Activated T-cell treated with anti-CD3 and anti-CD28 coated beads, Interleukin-2, amount 50 U/mL, for 4 hours (primary cell): ENCODE data around the gene HOXD11. TPM values are rescaled to one million over a fixed set of nuclear protein-coding genes. Genes with fewer than 3 reads are reported as not detected.

Experiments used
- ATAC-seq, 2 donors: fragments of 200-7000 bp; cut with Tn5 transposase; one replicate each; pipeline ENCODE4 v1.10.0; 2021
- DNase-seq: peaks from one replicate; pipeline ENCODE4 v3.0.0-alpha.2; 2020
- H3K27me3 Mint-ChIP-seq: one replicate; pipeline ENCODE4 v1.8.0; 2021; ENCODE audit warnings: low read depth, mixed read lengths
- H3K36me3 Mint-ChIP-seq: one replicate; pipeline ENCODE4 v1.8.0; 2022; ENCODE audit warnings: mixed read lengths; ENCODE audit not compliant: insufficient read depth
- H3K4me1 Mint-ChIP-seq: one replicate; pipeline ENCODE4 v1.8.0; 2021; ENCODE audit warnings: low read depth, mixed read lengths
- H3K4me3 Mint-ChIP-seq: one replicate; pipeline ENCODE4 v1.8.0; 2021; ENCODE audit warnings: mild to moderate bottlenecking, moderate library complexity, mixed read lengths
- H3K9me3 Mint-ChIP-seq: one replicate; pipeline ENCODE4 v1.8.0; 2021; ENCODE audit warnings: mixed read lengths
- total RNA-seq, 3 donors: library from RNA; stranded (reverse); gene quantifications; one replicate each; pipeline ENCODE4 v1.2.1, GENCODE V29; 2021

The HOXD11 gene
- total RNA-seq, 3 donors from 2014 or later: not detected

DNA sequence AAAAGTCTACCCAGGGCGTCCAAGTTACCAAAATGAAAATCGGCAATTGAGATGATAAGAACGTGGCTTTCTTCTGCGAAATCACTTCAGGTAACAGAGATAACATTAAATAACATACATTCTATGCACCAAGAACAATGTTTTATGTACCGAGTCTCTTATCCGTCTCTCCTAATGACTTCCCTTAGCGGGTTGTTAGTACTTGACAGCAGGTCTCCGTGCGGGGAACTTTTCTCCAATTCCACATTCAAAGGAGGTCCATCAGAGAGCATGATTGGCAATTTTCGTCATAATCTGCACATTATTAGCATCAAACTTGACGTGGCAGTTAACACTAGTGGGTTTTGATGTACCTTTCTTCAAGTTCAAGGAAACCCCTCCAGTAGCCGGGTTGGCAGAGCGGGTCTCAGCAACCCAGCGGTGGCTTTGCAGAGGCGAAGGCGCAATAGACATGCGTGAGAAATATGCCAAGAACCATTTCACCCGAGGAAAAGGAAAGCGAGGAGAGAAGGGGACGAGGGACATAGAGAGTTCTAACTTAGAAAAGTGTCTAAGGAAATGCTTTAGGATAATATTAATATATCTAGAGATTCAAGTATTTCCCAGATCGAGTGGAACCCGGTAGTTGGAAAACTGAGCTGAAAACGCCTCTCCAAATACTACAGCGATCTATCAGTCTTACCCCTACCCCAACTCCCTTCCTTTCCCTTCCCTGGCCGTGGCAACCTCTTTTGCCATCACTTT lies 28.4 kb upstream of the HOXD11 start:
- peak overlapping the region; percentile 8 for H3K4me3 Mint-ChIP-seq
- H3K36me3 Mint-ChIP-seq: no peaks in the 10 kb centered on the region
- DNase-seq (no peak), ATAC-seq (no peak)
- peaks cover 7% of the 10 kb centered on the region for H3K4me1 Mint-ChIP-seq
- H3K27me3 Mint-ChIP-seq: peaks cover 79% of the 10 kb centered on the region
- peaks cover 23% of the 10 kb centered on the region for H3K9me3 Mint-ChIP-seq

DNA sequence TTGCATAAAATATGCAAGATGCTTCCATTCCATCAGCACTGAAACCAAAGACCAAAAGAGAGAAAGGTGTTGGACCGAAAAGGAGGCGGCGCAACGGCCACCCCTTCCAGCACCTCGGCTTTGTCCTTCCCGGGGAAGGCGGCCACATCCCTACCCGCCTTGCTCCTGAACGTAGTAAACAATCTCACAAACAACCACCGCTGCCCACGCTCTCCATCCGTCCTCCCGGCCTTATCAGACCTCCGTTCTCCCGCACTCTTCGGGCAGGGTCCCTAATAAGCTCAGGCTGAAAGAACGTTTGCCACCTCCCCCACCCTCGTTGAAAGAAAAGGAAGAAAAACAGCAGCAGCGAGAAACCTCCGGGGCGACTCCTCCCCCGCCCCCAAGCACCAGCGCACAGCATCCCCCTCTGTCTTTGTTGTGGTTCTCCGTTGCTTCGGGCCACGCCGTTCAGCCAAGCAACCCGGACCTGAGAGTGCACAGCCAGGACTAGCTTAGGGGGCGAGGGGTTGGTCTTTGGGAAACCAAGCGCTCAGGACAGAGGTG lies 27.7 kb upstream of the HOXD11 start:
- Mint-ChIP-seq H3K27me3 (peaks cover 81% of the 10 kb centered on the region), H3K36me3 (no peaks in the 10 kb centered on the region), H3K4me1 (peaks cover 7% of the 10 kb centered on the region), H3K9me3 (peaks cover 26% of the 10 kb centered on the region), H3K4me3 (peak overlapping the region; percentile 8)
- no peak for ATAC-seq
- no peak for DNase-seq

DNA sequence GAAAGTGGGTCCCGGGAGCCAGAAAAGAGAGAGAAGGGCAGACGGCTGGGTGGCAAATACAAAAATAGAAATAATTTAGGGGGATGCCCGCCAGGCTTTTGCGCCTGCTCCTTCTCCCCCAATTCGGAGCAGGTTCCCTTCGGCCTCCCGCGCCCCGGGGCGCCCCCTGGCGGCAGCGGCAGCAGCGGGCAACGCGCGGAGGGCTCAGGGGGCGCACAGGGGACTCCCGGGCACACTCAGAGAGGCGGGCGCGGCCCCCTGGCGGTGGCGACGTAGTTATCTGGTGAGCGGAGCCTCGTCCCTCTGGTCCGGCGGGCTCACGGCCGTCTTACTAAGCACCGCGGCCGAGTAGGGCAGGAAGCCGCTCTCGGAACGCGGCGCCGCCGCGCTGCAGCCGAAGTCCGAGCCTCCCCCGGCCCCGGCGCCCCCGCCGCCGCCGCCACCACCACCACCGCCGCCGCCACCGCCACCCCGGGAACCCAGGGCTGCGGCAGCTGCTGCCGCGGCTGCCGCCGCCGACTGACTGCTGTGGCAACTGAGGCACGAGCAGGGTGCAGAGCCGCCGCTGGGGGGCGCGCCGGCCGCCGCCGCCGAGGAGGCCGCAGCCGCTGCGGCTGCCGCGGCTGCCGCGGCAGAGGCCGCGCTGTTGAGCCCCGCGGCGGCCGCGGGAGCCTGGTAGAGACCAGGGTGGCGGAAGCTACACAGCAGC lies 27.1 kb upstream of the HOXD11 start:
- H3K27me3 Mint-ChIP-seq: peaks cover 81% of the 10 kb centered on the region
- H3K9me3 Mint-ChIP-seq: peaks cover 26% of the 10 kb centered on the region
- no peak for DNase-seq

DNA sequence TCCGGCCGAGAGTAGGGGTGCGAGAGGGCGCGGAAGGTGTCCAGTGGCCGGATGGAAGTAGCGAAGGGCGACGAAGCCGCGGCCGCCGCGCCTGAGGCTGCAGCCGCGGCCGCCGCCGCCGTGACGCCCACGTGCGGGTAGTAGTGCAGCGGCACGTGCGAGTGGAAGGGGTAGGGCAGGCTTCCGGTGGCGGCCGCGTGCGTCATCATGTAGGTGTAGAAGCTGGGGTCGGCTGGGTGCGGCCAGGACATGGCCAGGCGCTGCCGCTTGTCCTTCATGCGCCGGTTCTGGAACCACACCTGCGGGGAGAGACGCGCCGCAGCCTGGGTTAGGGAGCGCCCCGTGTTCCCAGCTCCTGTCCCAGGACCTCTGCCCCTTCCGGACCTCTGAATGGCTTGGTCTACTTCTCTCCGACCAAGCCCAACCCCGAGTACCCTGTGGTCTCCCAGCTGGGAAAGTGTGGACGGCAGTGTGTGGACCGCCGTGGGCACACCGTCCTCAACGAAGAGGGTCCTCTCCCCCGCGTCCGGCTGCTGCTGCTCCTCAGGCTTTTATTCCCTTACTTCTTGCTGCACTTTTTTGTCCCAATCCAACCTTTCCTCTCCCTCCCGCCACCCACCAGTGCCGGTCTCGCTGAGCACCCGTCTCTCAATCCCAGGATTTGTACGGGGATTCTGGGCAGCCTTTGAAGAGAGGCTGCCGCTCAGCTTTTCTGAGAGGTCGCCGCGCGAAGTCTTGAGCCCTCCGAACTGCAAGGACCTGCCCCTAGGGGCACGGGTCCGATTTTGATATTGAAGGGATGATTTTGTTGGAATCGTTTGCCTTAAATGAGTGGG lies 26.3 kb upstream of the HOXD11 start:
- H3K9me3 Mint-ChIP-seq: peaks cover 22% of the 10 kb centered on the region

More for the DNA sequence above, 27.1 kb upstream of the HOXD11 start:
- H3K4me3 Mint-ChIP-seq: no peak overlapping the region
- H3K4me1 Mint-ChIP-seq: peaks cover 7% of the 10 kb centered on the region
- no peaks in the 10 kb centered on the region for H3K36me3 Mint-ChIP-seq
- peak in 1 of 2 donors; percentile 18 for ATAC-seq

DNA sequence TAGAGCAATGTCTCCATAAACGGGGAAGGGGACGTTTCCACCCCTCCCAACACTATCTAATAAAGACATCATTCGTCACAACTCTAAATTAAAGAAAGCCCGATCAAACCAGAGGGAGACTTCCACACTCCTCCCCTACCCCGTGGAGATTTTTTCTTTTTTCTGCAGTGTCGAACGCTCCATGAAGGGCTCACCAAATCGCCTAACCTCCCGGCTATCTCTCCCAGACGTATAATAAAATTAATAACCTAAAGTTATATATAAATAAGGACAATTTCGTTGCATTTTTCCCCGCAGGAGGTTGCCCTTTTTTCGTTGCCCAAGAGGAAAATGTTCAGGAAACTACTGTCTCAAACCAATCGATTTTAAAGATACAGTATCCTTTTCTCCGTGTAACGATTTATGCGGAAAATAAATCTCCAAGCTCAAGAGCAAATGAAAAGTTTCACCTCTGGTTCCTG lies 25.7 kb upstream of the HOXD11 start:
- Mint-ChIP-seq H3K9me3 (peaks cover 17% of the 10 kb centered on the region), H3K27me3 (peaks cover 80% of the 10 kb centered on the region), H3K4me1 (peaks cover 7% of the 10 kb centered on the region), H3K36me3 (no peaks in the 10 kb centered on the region), H3K4me3 (no peak overlapping the region)
- ATAC-seq: no peak
- no peak for DNase-seq

More for the DNA sequence above, 26.3 kb upstream of the HOXD11 start:
- Mint-ChIP-seq H3K4me3 (no peak overlapping the region), H3K36me3 (no peaks in the 10 kb centered on the region), H3K27me3 (peaks cover 81% of the 10 kb centered on the region), H3K4me1 (peaks cover 7% of the 10 kb centered on the region)
- ATAC-seq (peak in 1 of 2 donors; percentile 23), DNase-seq (no peak)

DNA sequence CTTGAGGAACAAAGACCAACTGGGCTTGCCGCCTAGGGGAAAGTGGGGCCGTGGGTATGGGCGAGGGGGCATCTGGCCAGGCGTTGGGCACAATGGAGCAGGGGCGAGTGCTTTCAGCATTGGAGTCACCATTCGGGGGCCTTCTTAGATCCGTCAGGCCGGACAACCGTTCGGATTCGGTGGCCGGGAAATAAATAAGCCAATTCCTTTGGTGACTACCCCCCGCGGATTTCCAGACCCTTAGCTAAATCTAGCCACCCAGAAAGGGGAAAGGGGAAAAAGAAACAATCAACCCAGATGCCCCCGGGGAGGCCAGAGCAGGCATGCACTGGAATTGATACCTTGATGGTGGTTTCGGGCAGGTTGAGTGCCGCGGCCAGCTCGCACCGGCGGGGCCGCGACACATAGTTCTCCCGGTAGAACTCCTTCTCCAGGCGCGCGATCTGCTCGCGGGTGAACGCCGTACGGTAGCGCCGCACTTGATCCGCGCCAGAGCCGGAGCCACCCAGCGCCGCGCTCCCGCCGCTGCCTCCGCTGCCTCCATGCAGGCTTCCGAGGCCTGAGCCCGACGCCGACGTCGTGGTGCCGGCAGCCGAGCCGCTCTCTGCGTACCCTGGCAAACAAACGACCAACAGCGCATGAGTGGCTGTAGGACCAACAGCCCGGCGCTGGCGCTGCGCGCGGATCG lies 25.1 kb upstream of the HOXD11 start:
- H3K4me3 Mint-ChIP-seq: no peak overlapping the region
- ATAC-seq (no peak), DNase-seq (no peak)
- peaks cover 82% of the 10 kb centered on the region for H3K27me3 Mint-ChIP-seq
- H3K4me1 Mint-ChIP-seq: peaks cover 7% of the 10 kb centered on the region
- peaks cover 13% of the 10 kb centered on the region for H3K9me3 Mint-ChIP-seq
- no peaks in the 10 kb centered on the region for H3K36me3 Mint-ChIP-seq

DNA sequence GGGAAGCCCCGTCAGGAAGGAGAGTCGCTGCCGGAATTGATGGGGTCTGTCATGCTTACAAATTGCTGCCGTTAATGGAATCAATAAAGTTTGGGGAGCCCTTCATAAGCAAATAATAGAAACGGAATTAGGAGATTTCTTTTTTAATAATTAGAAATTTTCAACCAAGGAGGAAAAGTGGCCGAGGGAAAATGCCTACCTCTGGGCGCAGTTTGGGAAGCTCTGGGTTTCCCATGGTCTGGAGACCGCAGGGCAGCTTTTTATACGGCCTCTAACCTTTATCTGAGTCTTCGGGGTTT lies 24.6 kb upstream of the HOXD11 start:
- H3K36me3 Mint-ChIP-seq: no peaks in the 10 kb centered on the region

DNA sequence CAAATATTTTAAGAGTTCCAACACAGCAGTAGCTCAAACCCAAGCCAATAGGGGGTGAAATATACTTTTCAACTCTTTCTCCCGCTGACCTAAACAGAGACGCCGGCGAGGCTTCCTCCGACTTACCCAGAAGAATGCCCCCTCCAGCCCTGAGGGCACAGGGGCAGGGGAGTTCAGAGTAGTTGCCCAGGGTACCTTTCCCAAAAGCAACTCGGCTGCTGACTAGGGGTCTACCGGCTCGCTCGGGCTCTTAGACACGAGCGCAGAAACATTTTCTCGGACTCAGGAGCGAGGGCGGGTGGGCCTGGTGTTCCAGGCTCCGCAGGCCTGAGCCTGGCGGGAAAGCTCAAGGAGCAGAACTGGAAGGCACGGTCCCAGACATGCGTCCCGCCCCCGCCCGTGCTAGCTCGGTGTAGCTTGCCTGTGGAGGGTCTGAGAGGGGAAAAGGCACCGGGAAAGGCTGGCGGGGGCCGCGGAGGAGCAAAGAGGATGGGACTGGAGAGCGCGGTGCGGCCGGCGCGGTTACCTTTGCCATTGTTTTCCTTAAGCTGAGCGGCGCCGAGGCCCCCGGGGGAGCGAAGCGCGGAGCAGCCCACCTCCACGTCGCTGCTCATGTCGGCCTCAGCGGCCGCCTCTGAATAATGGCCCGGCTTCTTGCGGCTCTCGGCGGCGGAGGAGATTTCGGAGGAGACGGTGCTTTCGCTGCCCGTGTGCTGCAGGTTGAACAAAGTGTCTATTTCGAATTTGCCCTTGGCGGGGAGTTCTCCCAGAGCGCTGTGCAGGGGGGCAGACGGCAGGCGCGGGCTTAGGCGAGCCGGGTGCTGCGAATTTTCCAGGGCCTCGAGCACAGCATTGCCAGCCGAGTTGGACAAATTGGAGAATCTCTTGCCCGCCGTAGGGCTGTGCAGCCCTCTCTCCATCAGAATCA lies 24.0 kb upstream of the HOXD11 start:
- Mint-ChIP-seq H3K9me3 (peaks cover 13% of the 10 kb centered on the region), H3K4me3 (no peak overlapping the region), H3K27me3 (peaks cover 89% of the 10 kb centered on the region), H3K4me1 (peaks cover 7% of the 10 kb centered on the region), H3K36me3 (no peaks in the 10 kb centered on the region)
- DNase-seq (no peak), ATAC-seq (no peak)

More for the DNA sequence above, 24.6 kb upstream of the HOXD11 start:
- H3K4me3 Mint-ChIP-seq: no peak overlapping the region
- H3K9me3 Mint-ChIP-seq: peaks cover 13% of the 10 kb centered on the region
- no peak for DNase-seq
- peaks cover 83% of the 10 kb centered on the region for H3K27me3 Mint-ChIP-seq
- peaks cover 7% of the 10 kb centered on the region for H3K4me1 Mint-ChIP-seq
- no peak for ATAC-seq

DNA sequence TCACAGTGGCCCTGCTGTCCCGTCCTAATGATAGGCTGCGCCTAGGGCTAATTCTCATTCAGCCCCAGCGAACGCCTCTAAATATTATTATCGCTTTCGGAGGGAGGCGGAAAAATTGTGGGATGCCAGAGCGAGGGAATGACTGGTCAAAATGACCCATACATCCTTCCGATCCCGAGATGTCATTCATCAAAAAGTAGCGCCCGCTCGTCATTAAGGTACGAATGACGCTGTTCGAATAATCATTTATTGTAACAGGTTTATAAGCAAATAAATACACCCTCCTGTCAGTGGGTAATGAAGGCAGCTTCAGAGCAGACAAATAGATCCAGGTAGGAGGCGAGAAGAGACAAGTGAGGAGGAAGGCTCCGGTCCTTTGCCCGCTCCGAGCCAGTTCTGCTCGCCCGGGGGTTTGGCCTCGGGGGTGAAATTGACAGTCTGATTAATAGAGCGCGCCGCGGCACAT lies 23.3 kb upstream of the HOXD11 start, which contains the start of gene EVX2:
Gene EVX2, minus strand, starts transcription at position 167 of the 466 bp plus-strand sequence. CDS start 186 bp downstream, outside the sequence.
- H3K27me3 Mint-ChIP-seq: peaks cover 89% of the 10 kb centered on the region
- H3K4me1 Mint-ChIP-seq: peaks cover 11% of the 10 kb centered on the region
- DNase-seq: no peak
- H3K4me3 Mint-ChIP-seq: no peak within 1 kb of the TSS
- H3K9me3 Mint-ChIP-seq: peaks cover 9% of the 10 kb centered on the region
- ATAC-seq: no peak
- no peaks in the 10 kb centered on the region for H3K36me3 Mint-ChIP-seq

DNA sequence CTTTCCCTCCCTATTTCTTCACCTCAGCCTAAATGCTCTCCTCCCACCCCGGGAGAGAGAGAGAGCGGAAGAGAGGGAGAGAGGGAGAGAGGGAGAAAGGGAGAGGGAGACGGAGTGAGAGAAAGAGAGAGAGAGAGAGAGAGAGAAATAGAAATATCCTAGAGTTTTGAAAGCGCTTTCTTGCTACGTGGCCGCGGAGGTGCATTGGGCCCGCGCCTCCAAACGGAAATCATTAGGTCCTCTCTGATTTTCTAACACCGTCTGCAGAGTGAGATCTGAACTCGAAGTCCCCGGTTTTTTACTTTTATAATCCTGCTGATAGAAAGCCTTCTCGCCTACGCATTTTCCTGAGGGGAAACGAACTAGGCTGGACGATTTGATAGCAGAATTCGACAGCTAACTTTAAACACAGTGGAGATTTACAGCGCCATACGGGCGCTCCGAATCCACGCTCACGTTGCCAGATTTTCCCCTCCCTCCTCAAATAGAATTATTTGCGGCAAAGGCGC lies 22.4 kb upstream of the HOXD11 start:
- no peaks in the 10 kb centered on the region for H3K36me3 Mint-ChIP-seq
- no peak overlapping the region for H3K4me3 Mint-ChIP-seq
- no peak for ATAC-seq
- peaks cover 89% of the 10 kb centered on the region for H3K27me3 Mint-ChIP-seq
- DNase-seq: no peak
- H3K9me3 Mint-ChIP-seq: peaks cover 5% of the 10 kb centered on the region
- peaks cover 4% of the 10 kb centered on the region for H3K4me1 Mint-ChIP-seq

DNA sequence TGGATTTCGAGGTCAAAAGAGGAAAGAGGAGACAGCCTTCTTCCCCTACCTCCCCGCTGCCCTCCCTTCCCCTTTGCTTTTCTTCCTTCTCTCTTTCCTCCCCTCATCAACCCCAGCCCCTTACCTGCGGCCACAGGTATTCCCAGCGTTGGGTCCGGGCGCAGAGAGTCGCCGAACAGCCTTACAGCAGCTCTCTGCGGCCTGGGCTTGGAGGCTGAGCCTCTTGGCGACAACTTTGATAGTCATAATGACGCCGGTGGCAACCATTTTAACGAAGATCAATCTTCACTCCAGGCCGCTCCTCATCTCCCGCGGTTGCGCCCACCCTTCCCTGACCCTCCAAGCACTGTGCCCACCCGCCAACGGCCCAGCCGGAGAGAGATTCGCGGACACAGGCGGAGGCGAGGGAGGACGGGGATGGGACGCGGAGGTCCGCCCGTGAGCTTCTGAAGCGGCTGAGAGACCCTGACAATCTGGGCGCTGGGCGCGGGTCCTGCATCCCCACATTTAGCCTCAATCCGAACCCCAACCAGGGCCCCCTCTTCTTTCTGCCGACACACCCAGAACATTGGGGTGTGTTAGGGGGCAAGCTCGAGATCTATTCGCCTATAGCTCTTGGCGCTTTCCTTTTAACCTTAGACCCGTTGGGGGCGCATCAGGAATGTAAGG lies 21.8 kb upstream of the HOXD11 start:
- no peaks in the 10 kb centered on the region for H3K36me3 Mint-ChIP-seq
- H3K9me3 Mint-ChIP-seq: peaks cover 5% of the 10 kb centered on the region

More for the DNA sequence above, 21.8 kb upstream of the HOXD11 start:
- no peak for ATAC-seq
- Mint-ChIP-seq H3K4me1 (peaks cover 4% of the 10 kb centered on the region), H3K4me3 (peak overlapping the region; percentile 16), H3K27me3 (peaks cover 94% of the 10 kb centered on the region)
- DNase-seq: no peak
